Measurements from ENCODE around the gene HS3ST5.
"Not testable (repeated sequence)": the region's sequence is repeated elsewhere in the genome, so short reads cannot be mapped to it uniquely, and the experiment has no call there.

Gene HS3ST5

GRCh38 chr6:114108119-114109002 is 234.5 kb downstream of the HS3ST5 start:
- H3K4me3 ChIP-seq (ENCODE audit: low read depth, low read length): no peak overlapping the region

DNA sequence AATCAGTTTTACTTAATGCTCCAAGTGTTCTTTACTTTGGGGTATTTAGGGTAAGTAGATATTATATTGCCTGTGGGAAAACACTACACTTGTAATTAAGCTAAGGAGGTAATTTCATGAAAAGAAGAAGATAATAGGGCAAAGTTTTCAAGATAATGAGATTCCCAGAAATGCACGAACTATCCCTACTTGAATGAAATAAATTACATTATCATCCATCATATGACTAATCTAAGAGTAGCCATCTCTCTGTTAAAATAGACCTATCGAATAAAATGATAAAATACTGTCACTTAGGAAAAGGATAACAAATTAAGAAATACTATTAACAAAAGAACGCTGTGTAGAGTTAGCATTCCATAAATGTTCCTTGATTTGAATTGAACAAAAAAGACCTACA is 236.8 kb downstream of the HS3ST5 start:
- H3K4me3 ChIP-seq (ENCODE audit: low read depth, low read length): no peak overlapping the region

DNA sequence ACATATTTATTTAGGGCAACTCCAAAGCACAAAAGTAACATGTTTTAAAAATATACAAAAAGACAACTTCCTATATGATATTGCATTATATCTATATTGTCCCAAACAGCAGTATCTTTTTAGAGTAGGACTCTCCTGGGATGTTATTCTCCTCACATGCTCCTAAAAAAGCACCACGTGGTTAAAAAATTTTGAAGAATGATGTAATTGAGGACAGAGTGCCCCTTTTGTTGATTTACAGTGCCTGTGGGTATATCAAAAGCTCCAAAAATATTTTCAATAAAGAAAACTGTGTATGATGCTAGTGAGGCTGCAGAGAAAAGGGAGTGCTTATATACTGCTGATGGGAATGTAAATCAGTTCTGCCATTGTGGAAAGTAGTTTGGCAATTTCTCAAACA is 241.6 kb downstream of the HS3ST5 start:
- no peak overlapping the region for H3K4me3 ChIP-seq (ENCODE audit: low read depth, low read length)

- no peak overlapping the region for H3K4me3 ChIP-seq (ENCODE audit: low read depth, low read length)
Observed at GRCh38 chr6:114100215-114100994, 242.4 kb downstream of the HS3ST5 start.

DNA sequence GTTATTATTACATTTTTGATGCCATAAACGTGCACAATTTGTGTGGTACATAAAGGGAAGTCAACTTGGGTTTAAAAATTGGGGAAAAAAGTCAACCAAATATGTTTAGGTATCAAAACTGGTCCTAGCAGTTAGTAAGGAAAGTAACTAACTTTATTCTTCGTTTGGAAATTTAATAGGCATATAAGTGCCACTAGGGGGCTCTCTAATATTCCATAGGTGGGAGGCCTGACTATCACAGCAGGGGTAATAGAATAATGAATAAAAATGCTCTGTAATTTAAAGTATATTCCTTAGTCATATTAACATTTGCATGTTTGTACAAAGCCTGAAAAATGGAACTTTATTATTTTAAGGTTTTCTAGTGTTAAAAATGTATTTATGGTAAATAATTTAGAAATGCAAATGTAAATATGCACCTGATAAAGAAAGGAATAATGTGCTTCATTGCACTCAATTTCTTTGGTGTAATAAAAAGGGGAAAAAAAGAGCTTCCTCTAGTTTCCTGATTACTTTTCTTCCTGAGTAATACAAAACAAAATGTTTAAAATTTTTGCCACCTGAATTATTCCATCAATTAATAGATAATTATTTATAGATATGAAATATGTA is 246.2 kb downstream of the HS3ST5 start:
- H3K4me3 ChIP-seq (ENCODE audit: low read depth, low read length): no peak overlapping the region

DNA sequence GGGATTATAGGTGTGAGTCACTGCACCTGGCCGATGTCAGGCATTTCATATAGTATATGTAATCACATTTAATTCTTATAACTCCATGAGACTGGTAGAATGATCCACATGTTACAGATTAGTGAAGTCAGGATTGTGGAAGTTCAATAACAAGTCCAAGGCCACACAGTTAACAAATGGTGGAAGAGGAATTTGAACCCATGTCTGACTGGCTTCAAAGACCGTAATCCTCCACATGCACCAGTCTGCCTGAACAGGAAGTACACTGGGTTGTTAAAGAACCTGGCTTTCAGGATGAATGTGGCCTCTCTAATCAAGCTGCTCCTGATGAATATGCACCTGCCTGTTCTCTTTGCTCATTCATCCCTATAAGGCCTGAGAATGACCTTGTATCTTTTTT is 249.9 kb downstream of the HS3ST5 start:
- no peak overlapping the region for H3K4me3 ChIP-seq (ENCODE audit: low read depth, low read length)

DNA sequence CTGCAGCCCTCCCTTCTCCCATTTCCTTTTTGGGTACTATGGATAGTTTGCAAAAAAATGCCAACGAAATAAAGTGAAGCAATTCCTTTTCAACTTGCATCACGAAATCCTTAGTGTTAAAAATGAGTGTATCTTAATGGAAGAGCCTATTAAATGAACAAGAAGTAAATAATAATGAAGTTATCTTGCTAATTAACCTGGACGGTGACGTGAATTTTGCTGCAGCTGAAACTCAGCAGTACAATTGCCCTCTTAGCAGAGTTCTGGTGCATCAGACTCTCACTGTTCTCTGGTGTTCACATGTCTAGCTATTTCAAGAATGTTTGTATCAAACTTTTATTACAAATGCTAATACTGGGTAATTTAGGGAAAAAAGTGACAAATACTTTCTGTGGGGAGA is 252.2 kb downstream of the HS3ST5 start:
- H3K4me3 ChIP-seq (ENCODE audit: low read depth, low read length): no peak overlapping the region

GRCh38 chr6:114087496-114087895 is 255.3 kb downstream of the HS3ST5 start:
- H3K4me3 ChIP-seq (ENCODE audit: low read depth, low read length): no peak overlapping the region

DNA sequence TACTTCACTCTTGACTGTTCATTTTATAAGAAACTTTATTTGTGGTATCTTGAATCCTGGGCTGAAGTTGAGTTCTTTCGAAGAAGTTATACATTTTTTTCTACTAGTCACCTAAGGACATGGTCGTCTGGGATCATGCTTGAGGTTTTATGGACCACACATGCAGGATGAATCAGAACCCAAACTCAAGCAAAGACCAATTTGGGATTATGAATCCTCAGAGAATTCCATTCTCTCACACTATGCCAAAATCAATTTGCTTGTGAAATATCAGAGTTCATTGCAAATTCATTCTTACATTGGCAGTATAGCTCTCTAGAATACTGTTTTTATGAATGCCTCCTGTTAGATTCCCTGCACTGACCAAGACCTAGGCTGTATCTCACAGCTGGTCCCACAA is 257.6 kb downstream of the HS3ST5 start:
- no peak overlapping the region for H3K4me3 ChIP-seq (ENCODE audit: low read depth, low read length)

DNA sequence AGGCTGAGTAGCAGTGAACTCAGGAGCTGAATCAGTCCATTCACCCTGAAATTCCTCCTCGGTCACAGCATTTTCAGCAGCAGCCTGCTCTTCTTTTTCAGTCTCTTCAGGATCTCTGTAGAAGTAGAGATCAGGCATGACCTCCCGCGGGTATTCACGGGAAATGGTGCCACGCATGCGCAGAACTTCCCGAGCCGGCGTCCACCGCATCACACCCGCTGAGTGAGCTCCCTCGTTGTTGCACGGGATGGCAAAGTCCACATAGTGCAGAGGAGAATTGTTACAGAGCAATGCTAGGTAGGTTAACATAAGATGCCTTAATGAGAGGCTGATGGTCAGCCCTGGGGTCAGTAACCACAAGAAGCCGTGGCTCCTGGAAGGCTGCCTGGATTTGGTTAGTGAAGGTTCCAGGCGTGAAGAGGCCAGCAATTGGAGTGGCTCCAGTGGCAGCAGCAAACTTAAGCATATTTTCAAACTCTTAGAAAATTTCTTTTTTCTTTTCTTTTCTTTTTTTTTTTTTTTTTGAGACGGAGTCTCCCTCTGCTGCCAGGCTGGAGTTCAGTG is 258.4 kb downstream of the HS3ST5 start:
- no peak overlapping the region for H3K4me3 ChIP-seq (ENCODE audit: low read depth, low read length)

GRCh38 chr6:114083251-114083650 is 259.6 kb downstream of the HS3ST5 start:
- H3K4me3 ChIP-seq (ENCODE audit: low read depth, low read length): no peak overlapping the region

GRCh38 chr6:114081730-114082129 is 261.1 kb downstream of the HS3ST5 start:
- no peak overlapping the region for H3K4me3 ChIP-seq (ENCODE audit: low read depth, low read length)

DNA sequence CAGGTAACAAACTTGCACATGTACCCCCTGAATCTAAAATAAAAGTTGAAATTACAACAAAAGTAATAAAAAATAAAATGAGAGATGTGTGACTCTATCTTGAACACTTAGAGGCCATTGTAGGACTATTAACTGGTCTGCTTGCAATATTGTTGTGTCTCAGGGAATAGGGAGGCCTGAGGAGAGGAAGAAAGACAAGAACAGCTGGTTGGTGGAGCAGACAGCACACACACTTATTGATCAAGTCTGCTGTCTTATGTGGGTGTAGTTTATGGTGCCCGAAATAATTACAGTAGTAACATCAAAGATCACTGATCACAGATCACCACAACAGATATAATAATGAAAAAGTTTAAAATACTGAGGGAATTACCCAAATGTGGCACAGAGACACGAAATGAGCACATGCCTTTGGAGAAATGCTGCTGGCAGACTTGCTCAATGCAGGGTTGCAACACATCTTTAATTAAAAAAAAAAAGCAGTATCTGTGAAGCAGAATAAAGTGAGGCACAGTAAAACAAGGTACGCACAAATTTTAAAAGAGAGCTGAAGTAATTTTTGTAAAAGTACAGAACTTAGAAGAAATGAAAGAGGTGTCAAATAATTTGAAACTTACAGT is 261.8 kb downstream of the HS3ST5 start:
- H3K4me3 ChIP-seq (ENCODE audit: low read depth, low read length): no peak overlapping the region

DNA sequence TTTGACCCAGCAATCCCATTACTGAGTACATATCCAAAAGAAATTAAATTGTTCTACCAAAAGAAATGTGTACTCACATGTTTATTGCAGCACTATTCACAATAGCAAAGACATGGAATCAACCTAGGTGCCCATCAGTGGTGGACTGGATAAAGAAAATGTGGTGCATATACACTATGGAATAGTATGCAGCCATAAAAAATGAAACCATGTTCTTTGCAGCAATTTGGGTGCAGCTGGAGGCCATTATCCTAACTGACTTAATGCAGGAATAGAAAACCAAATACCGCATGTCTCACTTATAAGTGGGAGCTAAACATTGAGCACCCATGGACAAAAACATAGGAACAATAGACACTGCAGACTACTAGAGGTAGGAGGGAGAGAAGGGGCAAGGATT is 262.4 kb downstream of the HS3ST5 start:
- not testable (repeated sequence) for H3K4me3 ChIP-seq (ENCODE audit: low read depth, low read length)

- no peak overlapping the region for H3K4me3 ChIP-seq (ENCODE audit: low read depth, low read length)
Observed at GRCh38 chr6:114075777-114076176, 267.0 kb downstream of the HS3ST5 start.

- H3K4me3 ChIP-seq (ENCODE audit: low read depth, low read length): no peak overlapping the region
Observed at GRCh38 chr6:114075300-114075699, 267.5 kb downstream of the HS3ST5 start.

DNA sequence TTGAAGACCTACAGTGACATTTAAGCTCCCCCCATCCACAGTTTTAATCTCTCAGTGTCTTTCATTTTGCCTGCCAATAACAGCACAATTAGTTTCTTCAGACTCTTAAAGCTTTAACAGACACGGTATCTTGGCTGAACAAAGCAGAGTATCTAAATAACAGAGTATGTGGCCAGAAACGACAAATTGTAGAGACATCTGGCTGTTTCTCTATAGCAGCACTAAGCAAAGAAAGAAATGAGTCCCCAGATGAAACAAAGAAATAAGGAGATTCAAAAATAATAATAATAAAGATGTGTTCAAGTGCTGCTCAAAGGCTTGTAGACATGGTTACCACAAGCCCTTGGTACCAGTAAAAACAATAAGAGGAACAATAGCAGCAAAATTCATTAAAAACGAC is 274.1 kb downstream of the HS3ST5 start:
- no peak overlapping the region for H3K4me3 ChIP-seq (ENCODE audit: low read depth, low read length)

GRCh38 chr6:114068116-114068515 is 274.7 kb downstream of the HS3ST5 start:
- H3K4me3 ChIP-seq (ENCODE audit: low read depth, low read length): no peak overlapping the region

DNA sequence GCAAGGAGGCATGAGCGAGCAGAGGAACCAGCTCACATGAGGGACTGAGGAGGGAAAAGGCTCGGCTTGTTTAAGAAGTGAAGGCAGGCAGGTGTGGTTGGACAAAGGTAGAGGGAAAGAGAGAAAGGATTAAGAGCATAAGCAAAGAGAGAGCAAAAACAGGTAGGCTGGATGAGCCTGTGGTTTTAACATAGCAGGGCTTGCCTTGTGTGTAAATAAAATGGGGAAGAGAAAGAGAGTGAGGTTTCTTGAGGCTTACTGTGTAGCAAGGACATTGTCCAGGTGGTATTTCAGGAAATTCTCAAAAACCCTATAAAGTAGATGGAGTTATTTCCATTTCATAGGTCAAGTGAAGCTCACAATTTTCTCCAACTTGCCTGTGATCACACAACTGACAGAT is 278.0 kb downstream of the HS3ST5 start:
- no peak overlapping the region for H3K4me3 ChIP-seq (ENCODE audit: low read depth, low read length)

DNA sequence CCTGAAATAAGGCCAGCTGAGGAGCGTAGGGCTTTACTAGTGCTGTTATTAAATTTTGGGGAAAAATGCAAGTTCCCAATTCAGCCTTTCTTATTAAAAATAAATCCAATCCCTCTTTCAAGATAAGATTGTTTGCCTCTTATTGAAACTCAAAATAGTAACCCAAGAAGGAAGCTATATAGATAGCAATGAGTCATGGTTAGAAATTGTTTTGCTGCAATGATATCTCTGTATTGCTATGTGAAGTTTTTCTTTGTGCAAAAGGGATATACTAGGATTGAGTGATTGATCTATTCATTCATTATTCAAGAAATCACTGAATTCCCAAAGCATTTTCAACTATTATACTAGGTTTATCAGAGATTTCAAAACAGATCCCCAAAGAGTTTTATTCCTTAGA is 278.9 kb downstream of the HS3ST5 start:
- no peak overlapping the region for H3K4me3 ChIP-seq (ENCODE audit: low read depth, low read length)

GRCh38 chr6:114062199-114062598 is 280.6 kb downstream of the HS3ST5 start:
- H3K4me3 ChIP-seq (ENCODE audit: low read depth, low read length): no peak overlapping the region
